SK-N-DZ (cell line): ENCODE results near the gene LCN1.

ENCODE experiments used
- DNase-seq: peaks from one replicate; pipeline ENCODE4 v3.0.0-alpha.2; 2015; ENCODE audit warnings: low spot score

The LCN1 gene

GRCh38 chr9:135488527-135488926 lies 32.7 kb upstream of the LCN1 start:
- no peak for DNase-seq

- no peak for DNase-seq
These were observed 31.9 kb upstream of the LCN1 start for GRCh38 chr9:135489188-135489906.

GRCh38 chr9:135490166-135490870 lies 30.9 kb upstream of the LCN1 start:
- DNase-seq, result no peak

GRCh38 chr9:135490980-135491464 lies 30.2 kb upstream of the LCN1 start:
- no peak for DNase-seq

- no peak for DNase-seq
These were observed 29.5 kb upstream of the LCN1 start for GRCh38 chr9:135491764-135492163.

GRCh38 chr9:135492886-135493669 lies 28.2 kb upstream of the LCN1 start:
- DNase-seq, result no peak

GRCh38 chr9:135494791-135495559 lies 26.3 kb upstream of the LCN1 start:
- DNase-seq, result no peak

- DNase-seq, result no peak
These were observed 22.7 kb upstream of the LCN1 start for GRCh38 chr9:135498381-135499126.

GRCh38 chr9:135499326-135500070 lies 21.7 kb upstream of the LCN1 start:
- peak; percentile 88 for DNase-seq

GRCh38 chr9:135500071-135500524 lies 21.1 kb upstream of the LCN1 start:
- no peak for DNase-seq

GRCh38 chr9:135500525-135501260 lies 20.5 kb upstream of the LCN1 start, which contains the start of gene MRPS2:
Gene MRPS2 (plus strand): TSS chr9:135500682. CDS start chr9:135500711, 29 bp downstream.
- DNase-seq, result peak; percentile 86

GRCh38 chr9:135501261-135502167 lies 19.7 kb upstream of the LCN1 start:
- DNase-seq, result no peak

GRCh38 chr9:135502168-135502872 lies 18.9 kb upstream of the LCN1 start:
- DNase-seq, result no peak

GRCh38 chr9:135502873-135503321 lies 18.3 kb upstream of the LCN1 start:
- no peak for DNase-seq

- no peak for DNase-seq
These were observed 17.6 kb upstream of the LCN1 start for GRCh38 chr9:135503371-135504261.
